ENCODE measurements around the gene EFTUD2.
A peak's percentile ranks its signal among the peaks of the same experiment; 100 is the strongest.

The EFTUD2 gene

GRCh38 chr17:44820631-44821212 is 78.5 kb downstream of the EFTUD2 start (continued):
- TF ChIP-seq ZNF362 (tag by site-specific recombination; IDR thresholded peaks at IDR 0.05) (no peak), ZNF138 (tag by site-specific recombination; IDR thresholded peaks at IDR 0.05; ENCODE audit: borderline replicate concordance) (no peak), ZNF558 (tag by site-specific recombination; IDR thresholded peaks at IDR 0.05) (peak; percentile 61; the same call in 1 of the 2 replicates), ZNF404 (tag by site-specific recombination; IDR thresholded peaks at IDR 0.05) (no peak), PBX3 (CRISPR knock-in tag; IDR thresholded peaks at IDR 0.05) (no peak), ZNF747 (tag by site-specific recombination; IDR thresholded peaks at IDR 0.05) (no peak), ZNF280D (tag by site-specific recombination; IDR thresholded peaks at IDR 0.05) (no peak), ZNF24 (tag by site-specific recombination; IDR thresholded peaks at IDR 0.05) (peak; percentile 88), ZBTB49 (tag by site-specific recombination; IDR thresholded peaks at IDR 0.05; ENCODE audit: low read depth) (no peak), ZSCAN5A (tag by site-specific recombination; IDR thresholded peaks at IDR 0.05) (no peak), HOXA7 (CRISPR knock-in tag; IDR thresholded peaks at IDR 0.05; ENCODE audit: borderline replicate concordance) (no peak), SCRT2 (tag by site-specific recombination; IDR thresholded peaks at IDR 0.05) (0 out of 2 replicates have a peak, but pooled peaks have one; percentile 48), SCRT1 (tag by site-specific recombination; IDR thresholded peaks at IDR 0.05; ENCODE audit: borderline replicate concordance) (0 out of 2 replicates have a peak, but pooled peaks have one; percentile 15), ZEB2 (tag by site-specific recombination; IDR thresholded peaks at IDR 0.05) (peak; percentile 98), ZNF664 (tag by site-specific recombination; IDR thresholded peaks at IDR 0.05) (0 out of 2 replicates have a peak, but pooled peaks have one; percentile 45), ZNF549 (tag by site-specific recombination; IDR thresholded peaks at IDR 0.05) (no peak), ZNF660 (tag by site-specific recombination; IDR thresholded peaks at IDR 0.05) (peak; percentile 85), ZNF174 (tag by site-specific recombination; IDR thresholded peaks at IDR 0.05) (no peak), ZSCAN16 (tag by site-specific recombination; IDR thresholded peaks at IDR 0.05) (no peak), ZBTB17 (tag by site-specific recombination; IDR thresholded peaks at IDR 0.05) (peak; percentile 88), ZNF146 (tag by site-specific recombination; IDR thresholded peaks at IDR 0.05) (0 out of 2 replicates have a peak, but pooled peaks have one; percentile 27), KLF9 (tag by site-specific recombination; IDR thresholded peaks at IDR 0.05; ENCODE audit: low read depth) (peak; percentile 42; the same call in 1 of the 2 replicates), FEZF1 (tag by site-specific recombination; IDR thresholded peaks at IDR 0.05) (peak; percentile 99), ZNF26 (tag by site-specific recombination; IDR thresholded peaks at IDR 0.05) (no peak), PATZ1 (tag by site-specific recombination; IDR thresholded peaks at IDR 0.05) (no peak), SP2 (tag by site-specific recombination; IDR thresholded peaks at IDR 0.05) (no peak; the same call in 1 of the 2 replicates), ZFHX2 (tag by site-specific recombination; conservative IDR thresholded peaks at IDR 0.05) (no peak)

Measured in HEK293 (cell line).